Coronary artery (tissue), 2 donors: ENCODE data around the gene RNASE1.
"Not testable (repeated sequence)": the region's sequence is repeated elsewhere in the genome, so short reads cannot be mapped to it uniquely, and the experiment has no call there.

Source experiments
- DNase-seq: peaks from one replicate; pipeline ENCODE4 v3.0.0-alpha.2; 2017; ENCODE audit warnings: low spot score
- H3K27ac ChIP-seq, 2 donors: fragments of 200-600 bp; sonication (generic); one replicate each; pipeline ENCODE4 v1.5.1; 2016 to 2019
- H3K4me3 ChIP-seq: fragments of 200-600 bp; sonication (generic); 2 replicates; pipeline ENCODE4 v1.5.1; 2016; ENCODE audit warnings: mild to moderate bottlenecking, moderate library complexity
- TF ChIP-seq, protein P1 (sequence below): fragments of 200-600 bp; sonication (generic); IDR thresholded peaks from one replicate; pipeline ENCODE4 v1.5.1; 2019; ENCODE audit warnings: antibody characterized with exemption

Gene RNASE1

DNA sequence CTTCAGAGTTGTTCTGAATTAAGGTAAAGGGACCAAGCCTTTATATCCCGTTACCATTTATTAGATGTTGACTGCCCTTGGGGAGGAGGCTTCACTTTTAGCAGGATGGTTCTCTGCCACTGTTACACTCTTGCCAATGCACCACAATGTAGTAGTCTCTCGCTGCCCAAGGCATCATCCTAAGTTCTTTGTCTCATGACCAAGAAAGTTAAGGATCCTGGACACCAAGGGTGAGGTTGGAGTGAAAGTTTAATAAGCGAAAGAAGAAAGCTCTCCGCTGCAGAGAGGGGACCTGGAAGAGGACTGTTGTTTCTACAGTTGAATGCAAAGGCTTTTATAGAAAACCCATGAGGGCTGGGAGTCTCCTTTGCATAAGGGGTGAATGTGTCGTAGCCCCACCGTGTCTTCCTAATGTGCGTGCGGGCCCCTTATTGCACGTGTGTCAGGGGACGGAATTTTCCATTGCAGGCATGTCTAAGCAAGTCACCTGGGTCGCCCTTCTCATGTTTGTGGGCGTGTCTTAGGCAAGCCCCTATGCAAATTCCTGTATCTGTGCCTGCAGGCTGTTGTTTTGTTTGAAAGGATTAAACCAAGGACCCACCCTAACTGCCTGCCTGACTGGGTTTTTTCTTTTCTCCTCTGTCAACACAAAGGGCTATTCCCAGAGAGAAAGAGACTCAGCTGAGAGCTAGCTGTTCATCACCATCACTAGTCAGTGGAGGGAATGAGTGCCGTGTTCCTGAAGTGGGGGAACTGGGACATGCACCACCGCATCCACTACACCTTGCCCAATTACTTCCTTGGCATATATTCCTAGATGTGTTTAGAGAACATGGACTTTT, 17.6 kb upstream of the RNASE1 start:
- Histone ChIP-seq H3K27ac (peak overlapping the region in 1 of 2 donors; percentile 41), H3K4me3 (no peak overlapping the region)
- no peak for DNase-seq
- TF ChIP-seq, protein P1, sequence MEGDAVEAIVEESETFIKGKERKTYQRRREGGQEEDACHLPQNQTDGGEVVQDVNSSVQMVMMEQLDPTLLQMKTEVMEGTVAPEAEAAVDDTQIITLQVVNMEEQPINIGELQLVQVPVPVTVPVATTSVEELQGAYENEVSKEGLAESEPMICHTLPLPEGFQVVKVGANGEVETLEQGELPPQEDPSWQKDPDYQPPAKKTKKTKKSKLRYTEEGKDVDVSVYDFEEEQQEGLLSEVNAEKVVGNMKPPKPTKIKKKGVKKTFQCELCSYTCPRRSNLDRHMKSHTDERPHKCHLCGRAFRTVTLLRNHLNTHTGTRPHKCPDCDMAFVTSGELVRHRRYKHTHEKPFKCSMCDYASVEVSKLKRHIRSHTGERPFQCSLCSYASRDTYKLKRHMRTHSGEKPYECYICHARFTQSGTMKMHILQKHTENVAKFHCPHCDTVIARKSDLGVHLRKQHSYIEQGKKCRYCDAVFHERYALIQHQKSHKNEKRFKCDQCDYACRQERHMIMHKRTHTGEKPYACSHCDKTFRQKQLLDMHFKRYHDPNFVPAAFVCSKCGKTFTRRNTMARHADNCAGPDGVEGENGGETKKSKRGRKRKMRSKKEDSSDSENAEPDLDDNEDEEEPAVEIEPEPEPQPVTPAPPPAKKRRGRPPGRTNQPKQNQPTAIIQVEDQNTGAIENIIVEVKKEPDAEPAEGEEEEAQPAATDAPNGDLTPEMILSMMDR: no peak

DNA sequence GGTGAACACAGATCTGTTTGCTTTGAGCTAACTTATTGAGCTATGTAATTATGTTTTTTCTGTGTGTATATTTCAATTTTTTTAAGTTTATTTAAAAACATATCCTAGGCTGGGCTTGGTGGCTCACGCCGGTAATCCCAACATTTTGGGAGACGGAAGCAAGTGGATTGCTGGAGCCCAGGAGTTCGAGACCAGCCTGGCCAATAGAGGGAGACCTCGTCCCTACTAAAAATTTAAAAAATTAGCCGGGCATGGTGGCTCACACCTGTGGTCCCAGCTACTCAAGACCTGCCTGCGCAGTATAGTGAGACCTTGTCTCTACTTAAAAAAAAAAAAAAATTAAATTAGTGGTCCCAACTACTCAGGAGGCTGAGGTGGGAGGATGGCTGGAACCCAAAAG, 16.2 kb upstream of the RNASE1 start:
- TF ChIP-seq, protein P1: no peak
- Histone ChIP-seq H3K27ac (no peak overlapping the region), H3K4me3 (no peak overlapping the region)
- no peak for DNase-seq

DNA sequence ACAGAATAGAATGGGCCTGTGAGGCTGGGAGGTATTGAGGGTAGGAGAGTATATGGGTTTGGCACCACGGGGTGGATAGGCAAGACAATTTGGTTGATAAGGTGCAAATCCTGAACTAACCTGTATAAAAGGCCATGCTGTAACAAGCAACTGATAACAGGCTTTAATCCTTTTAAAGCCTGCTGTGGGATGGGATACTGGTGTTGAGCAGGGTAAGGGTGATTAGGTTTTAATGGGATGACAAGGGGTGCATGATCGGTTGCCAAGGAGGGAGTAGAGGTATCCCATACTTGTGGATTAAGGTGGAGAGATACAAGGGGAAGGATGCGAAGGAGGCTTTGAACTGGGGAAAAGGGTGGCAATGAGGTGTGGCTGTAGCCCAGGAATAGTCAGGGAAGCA, 13.3 kb upstream of the RNASE1 start:
- not testable (repeated sequence) for DNase-seq, H3K27ac ChIP-seq, H3K4me3 ChIP-seq

DNA sequence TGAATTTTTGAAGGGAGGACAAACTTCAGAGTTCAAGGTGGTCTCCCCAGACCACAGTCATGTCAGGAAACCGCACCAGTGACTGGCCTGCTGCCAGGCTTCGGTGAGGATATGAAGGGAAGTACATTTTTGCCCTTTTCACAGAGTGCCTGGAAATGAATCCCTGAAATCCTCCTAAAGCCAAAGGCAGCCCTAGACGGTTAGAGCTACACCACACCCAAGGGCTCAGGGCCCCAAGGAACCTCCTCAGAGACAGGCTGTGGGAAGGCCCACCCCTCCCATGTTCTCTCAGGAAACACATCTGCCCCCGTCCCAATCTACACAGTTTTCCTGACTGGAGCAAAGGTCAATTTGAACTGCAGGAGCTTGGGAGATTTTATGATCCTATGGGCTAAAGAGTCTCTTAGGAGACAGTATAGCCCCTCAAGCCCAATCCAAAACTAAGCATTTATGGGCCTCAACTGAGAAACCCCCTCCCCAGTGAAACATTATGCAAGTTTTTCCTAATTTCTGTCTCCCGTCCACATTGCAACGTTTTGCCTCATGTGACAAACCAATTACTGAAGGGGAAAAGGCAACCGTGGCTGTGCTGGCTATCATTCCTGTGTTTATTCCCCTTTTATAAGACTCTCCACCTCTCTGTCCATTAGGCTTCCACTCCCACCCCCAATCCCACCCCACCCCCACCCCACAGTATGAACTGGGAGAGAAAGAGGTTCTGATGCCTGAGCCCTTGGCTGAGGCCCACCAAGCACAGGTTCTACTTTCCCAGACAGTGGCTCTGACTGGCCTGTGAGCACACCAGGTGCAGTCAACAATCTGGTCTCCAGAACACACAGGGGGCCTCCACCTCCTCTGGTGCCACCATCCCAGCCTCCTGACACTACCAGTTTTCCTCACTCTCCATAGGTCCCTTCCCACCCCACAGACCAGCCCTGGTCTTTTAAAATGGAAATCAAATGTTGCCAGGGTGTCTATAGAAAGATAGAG, 9.6 kb upstream of the RNASE1 start:
- TF ChIP-seq, protein P1: no peak
- H3K4me3 ChIP-seq: no peak overlapping the region
- no peak for DNase-seq
- H3K27ac ChIP-seq: peak overlapping the region in 1 of 2 donors; percentile 5

DNA sequence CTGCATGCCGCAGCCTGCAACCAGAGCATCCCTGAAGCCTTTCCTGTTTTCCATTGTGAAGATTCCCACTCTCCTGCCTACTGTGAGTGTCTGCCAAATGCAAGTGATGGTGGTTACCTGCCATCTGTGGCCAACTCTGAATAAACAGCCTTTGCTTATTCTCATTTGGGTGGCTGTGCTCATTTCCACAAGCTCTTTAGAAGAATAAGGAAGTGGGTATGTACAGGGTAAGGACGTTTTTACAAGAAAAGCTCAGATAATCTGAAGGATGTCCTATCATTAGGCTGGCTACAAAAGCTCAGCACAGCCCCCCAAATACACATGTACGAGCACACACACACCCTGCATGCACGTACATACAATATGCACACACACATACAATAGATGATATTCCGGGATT, 7.3 kb upstream of the RNASE1 start:
- TF ChIP-seq, protein P1: no peak

DNA sequence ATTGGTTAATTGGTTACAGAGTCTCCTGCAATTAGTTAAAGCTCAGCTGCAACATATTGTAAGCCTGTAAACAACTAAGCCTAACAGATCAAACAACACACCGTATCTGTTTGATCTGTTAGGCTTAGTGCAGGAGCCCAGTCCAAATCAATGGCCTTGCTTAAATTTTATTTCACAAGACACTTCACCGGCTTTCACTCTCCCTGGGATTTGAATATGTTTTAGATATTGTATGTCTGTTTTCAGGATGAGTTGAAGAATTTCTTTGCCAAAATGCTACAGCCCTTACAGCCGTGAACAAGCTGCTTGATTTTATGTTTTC, 5.5 kb upstream of the RNASE1 start:
- no peak for DNase-seq
- H3K4me3 ChIP-seq: no peak overlapping the region
- TF ChIP-seq, protein P1: no peak
- no peak overlapping the region for H3K27ac ChIP-seq

More for the DNA sequence above, 7.3 kb upstream of the RNASE1 start:
- no peak for DNase-seq
- Histone ChIP-seq H3K27ac (no peak overlapping the region), H3K4me3 (no peak overlapping the region)

DNA sequence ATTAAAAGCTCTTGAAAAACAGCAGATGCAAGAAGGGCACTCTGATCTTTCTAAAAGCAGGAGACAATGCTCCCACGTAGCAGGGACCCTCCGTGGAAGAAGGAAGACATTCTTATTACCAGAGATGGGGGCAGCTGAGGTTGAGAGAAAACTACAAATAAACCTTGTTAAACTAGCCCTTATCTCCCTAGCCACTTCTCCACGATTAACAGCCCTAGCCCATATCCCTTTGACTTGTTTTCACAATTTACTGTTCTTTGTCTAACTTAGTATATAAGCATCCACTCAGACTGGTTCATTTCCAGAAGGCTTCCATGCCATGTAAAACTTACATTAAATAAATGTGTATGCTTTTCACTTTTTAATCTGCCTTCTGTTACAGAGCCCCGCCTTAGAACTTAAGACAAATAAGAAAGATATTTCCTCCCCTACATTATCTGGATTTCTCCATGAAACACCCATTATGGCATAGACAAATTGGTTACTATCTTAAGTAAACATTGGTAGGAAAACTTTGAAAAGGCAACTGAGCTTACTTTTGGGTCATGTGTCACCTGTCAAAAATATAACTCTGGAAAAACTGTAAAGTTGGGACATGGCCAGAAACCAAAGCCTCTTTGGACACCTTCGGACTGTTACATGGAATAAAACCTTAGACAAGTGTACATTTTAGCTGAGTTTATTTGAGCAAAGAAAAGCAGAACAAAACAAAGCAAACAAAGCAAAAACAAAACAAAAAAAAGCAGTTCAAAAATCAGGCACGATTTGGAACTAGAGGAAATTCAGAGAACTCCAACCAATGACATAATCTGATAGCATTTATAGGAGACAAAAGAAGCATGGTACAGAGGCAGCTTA, 4.9 kb upstream of the RNASE1 start:
- Histone ChIP-seq H3K4me3 (no peak overlapping the region), H3K27ac (no peak overlapping the region)
- TF ChIP-seq, protein P1: no peak
- no peak for DNase-seq
